SU-DHL-6 (cell line): ENCODE measurements around the gene SHD.

ENCODE experiments used
- H2AFZ ChIP-seq: fragments of 200-600 bp; sonication (generic); 2 replicates; pipeline ENCODE4 v1.6.1; 2014; ENCODE audit warnings: low read depth, mild to moderate bottlenecking, moderate library complexity, mixed read lengths, antibody characterized with exemption, low read length; ENCODE audit not compliant: severe bottlenecking
- H3F3A ChIP-seq: fragments of 200-600 bp; shearing (Covaris generic); 2 replicates; pipeline ENCODE4 v1.6.0; 2016; ENCODE audit warnings: antibody characterized with exemption, mild to moderate bottlenecking; ENCODE audit not compliant: insufficient read depth
- H3K27ac ChIP-seq: fragments of 200-600 bp; sonication (generic); 2 replicates; pipeline ENCODE4 v1.5.1; 2016; ENCODE audit warnings: low read depth, mild to moderate bottlenecking, low read length, moderate library complexity, mixed read lengths
- H3K27me3 ChIP-seq: fragments of 200-600 bp; sonication (generic), shearing (Covaris generic); 2 replicates; pipeline ENCODE4 v1.6.0; 2014; ENCODE audit warnings: mild to moderate bottlenecking, low read length
- H3K36me3 ChIP-seq: fragments of 200-600 bp; sonication (generic); 2 replicates; pipeline ENCODE4 v1.6.1; 2014; ENCODE audit warnings: mild to moderate bottlenecking, low read length, mixed read lengths
- H3K4me2 ChIP-seq: fragments of 300-600, 200-600 bp; shearing (Covaris generic), sonication (generic); 2 replicates; pipeline ENCODE4 v1.6.0; 2014; ENCODE audit warnings: low read length, low read depth, mild to moderate bottlenecking; ENCODE audit not compliant: poor library complexity, severe bottlenecking
- H3K4me3 ChIP-seq: fragments of 200-600 bp; sonication (generic); 2 replicates; pipeline ENCODE4 v1.5.1; 2014; ENCODE audit warnings: antibody characterized with exemption, low read length, mild to moderate bottlenecking, mixed read lengths; ENCODE audit not compliant: insufficient read depth, poor library complexity, severe bottlenecking
- H3K79me2 ChIP-seq: fragments of 200-600 bp; sonication (generic); 2 replicates; pipeline ENCODE4 v1.6.1; 2014; ENCODE audit warnings: mild to moderate bottlenecking, low read length, moderate library complexity; ENCODE audit not compliant: insufficient read depth
- H3K9ac ChIP-seq: fragments of 200-600 bp; sonication (generic); 2 replicates; pipeline ENCODE4 v1.7.0; 2014; ENCODE audit warnings: mild to moderate bottlenecking, low read length
- H3K9me2 ChIP-seq: fragments of 200-600 bp; sonication (generic); replicated peaks from 2 replicates; pipeline ENCODE4 v1.6.1; 2014; ENCODE audit warnings: low read length; ENCODE audit not compliant: insufficient read depth
- H3K9me3 ChIP-seq: fragments of 200-600 bp; sonication (generic); 2 replicates; pipeline ENCODE4 v1.6.1; 2014; ENCODE audit warnings: low read length, mixed read lengths; ENCODE audit not compliant: insufficient read depth
- H4K20me1 ChIP-seq: fragments of 200-600 bp; sonication (generic); 2 replicates; pipeline ENCODE4 v1.6.1; 2014; ENCODE audit warnings: low read depth, mild to moderate bottlenecking, antibody characterized with exemption, low read length, moderate library complexity, mixed read lengths
- EZH2phosphoT487 ChIP-seq: fragments of 200-600 bp; sonication (generic), shearing (Covaris generic); conservative IDR thresholded peaks from 2 replicates; pipeline ENCODE4 v1.6.1; 2018; ENCODE audit warnings: mild to moderate bottlenecking, antibody characterized with exemption, low read length, moderate library complexity, mixed read lengths
- TF ChIP-seq, protein P1 (sequence below): fragments of 200-600 bp; sonication (generic); IDR thresholded peaks from one replicate; pipeline ENCODE4 v1.5.1; 2017; ENCODE audit warnings: antibody characterized with exemption, mild to moderate bottlenecking, low read length, moderate library complexity; ENCODE audit not compliant: insufficient read depth, poor library complexity, severe bottlenecking

Gene SHD

DNA sequence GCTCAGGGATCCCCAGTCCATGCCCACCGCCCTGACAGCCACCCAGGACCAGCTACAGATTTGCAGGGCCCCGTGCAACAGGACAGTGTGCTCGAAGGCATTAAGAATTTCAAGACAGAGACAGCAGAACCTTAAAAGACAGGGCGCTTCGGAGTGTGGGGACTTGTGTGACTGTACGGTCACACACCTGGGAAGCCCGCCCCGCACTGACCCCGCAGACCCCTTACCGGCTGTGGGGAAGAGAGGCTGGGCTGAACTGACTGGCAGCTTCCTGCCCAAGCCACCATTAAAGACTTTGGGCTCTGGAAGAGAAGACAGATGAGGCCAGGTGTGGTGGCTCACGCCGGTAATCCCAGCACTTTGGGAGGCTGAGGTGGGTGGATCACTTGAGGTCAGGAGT is 45.2 kb downstream of the SHD start:
- H3K4me3 ChIP-seq, result no peak overlapping the region
- TF ChIP-seq, protein P1, sequence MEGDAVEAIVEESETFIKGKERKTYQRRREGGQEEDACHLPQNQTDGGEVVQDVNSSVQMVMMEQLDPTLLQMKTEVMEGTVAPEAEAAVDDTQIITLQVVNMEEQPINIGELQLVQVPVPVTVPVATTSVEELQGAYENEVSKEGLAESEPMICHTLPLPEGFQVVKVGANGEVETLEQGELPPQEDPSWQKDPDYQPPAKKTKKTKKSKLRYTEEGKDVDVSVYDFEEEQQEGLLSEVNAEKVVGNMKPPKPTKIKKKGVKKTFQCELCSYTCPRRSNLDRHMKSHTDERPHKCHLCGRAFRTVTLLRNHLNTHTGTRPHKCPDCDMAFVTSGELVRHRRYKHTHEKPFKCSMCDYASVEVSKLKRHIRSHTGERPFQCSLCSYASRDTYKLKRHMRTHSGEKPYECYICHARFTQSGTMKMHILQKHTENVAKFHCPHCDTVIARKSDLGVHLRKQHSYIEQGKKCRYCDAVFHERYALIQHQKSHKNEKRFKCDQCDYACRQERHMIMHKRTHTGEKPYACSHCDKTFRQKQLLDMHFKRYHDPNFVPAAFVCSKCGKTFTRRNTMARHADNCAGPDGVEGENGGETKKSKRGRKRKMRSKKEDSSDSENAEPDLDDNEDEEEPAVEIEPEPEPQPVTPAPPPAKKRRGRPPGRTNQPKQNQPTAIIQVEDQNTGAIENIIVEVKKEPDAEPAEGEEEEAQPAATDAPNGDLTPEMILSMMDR, result no peak
- no peak for TF ChIP-seq EZH2phosphoT487
- no peaks in the 10 kb centered on the region for H4K20me1 ChIP-seq
- H3K79me2 ChIP-seq, result no peaks in the 10 kb centered on the region
- H3K4me2 ChIP-seq, result no peak overlapping the region
- no peaks in the 10 kb centered on the region for H3K27me3 ChIP-seq
- H3K9me3 ChIP-seq, result 0 out of 2 replicates have a peak, but pooled peaks cover 4% of the 10 kb centered on the region
- H3F3A ChIP-seq, result no peaks in the 10 kb centered on the region
- no peak overlapping the region for H3K9ac ChIP-seq
- no peaks in the 10 kb centered on the region for H3K9me2 ChIP-seq
- no peak overlapping the region for H3K27ac ChIP-seq
- H3K36me3 ChIP-seq, result no peaks in the 10 kb centered on the region
- H2AFZ ChIP-seq, result no peak overlapping the region

DNA sequence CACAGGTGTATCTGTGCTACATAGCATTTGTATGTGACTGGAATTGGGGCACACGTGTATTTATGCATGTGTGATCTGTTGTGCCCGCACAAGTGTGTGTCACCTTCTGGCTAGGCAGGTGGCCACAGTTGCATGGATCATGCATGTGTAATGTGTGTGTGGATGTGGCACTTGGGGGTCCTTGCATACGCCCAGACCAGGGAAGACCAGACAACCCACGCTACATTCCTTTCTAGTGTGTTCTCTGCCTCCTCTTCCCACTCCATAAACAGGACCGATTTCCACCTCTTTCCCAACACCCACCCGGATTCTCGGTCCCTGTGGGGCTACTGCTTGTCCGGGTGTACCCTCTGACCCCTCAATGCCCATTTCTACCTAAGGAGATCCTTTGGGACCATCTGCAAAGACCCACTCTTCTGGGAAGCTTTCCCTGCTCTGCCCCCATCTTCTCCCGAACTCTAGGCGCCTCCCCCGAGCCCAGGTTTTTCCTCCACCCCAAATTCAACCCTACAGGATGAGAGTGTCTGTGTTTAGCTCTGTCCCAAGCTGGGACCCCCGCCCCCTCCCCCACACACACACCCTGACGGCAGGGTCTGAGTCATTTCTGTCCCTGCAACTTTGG is 47.3 kb downstream of the SHD start:
- H3K9me3 ChIP-seq, result no peaks in the 10 kb centered on the region
- H3K79me2 ChIP-seq, result no peaks in the 10 kb centered on the region
- no peak overlapping the region for H3K9ac ChIP-seq
- H3K4me3 ChIP-seq, result no peak overlapping the region
- no peaks in the 10 kb centered on the region for H3K27me3 ChIP-seq
- H3K27ac ChIP-seq, result no peak overlapping the region
- no peaks in the 10 kb centered on the region for H4K20me1 ChIP-seq
- H3K36me3 ChIP-seq, result no peaks in the 10 kb centered on the region
- no peak for TF ChIP-seq EZH2phosphoT487
- TF ChIP-seq, protein P1, result no peak
- H2AFZ ChIP-seq, result no peak overlapping the region
- H3K9me2 ChIP-seq, result no peaks in the 10 kb centered on the region
- H3F3A ChIP-seq, result no peaks in the 10 kb centered on the region
- no peak overlapping the region for H3K4me2 ChIP-seq

DNA sequence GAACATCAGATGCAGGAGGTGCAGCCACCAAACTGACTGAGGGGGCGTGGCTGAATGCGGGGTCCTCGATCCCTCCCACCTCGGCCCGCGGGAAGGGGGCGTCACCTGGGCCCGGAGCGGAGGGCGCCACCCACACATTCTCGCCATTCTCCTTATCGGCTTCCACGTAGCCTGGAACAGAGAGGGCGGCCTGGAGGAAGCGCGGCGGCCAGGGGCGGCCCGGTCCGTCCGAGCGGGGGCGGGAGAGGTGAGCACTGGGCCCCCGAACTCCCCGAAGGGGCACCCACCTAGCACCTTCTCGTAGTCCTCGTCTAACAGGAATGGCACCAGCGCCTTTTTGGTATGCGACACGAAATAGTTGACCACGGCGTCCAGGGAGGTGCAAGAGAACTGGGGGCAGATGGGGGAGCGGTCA is 47.8 kb downstream of the SHD start:
- Histone ChIP-seq H3K9ac (no peak overlapping the region), H3K4me2 (no peak overlapping the region), H3K36me3 (no peaks in the 10 kb centered on the region), H3K4me3 (no peak overlapping the region), H3K27ac (no peak overlapping the region), H2AFZ (no peak overlapping the region), H4K20me1 (no peaks in the 10 kb centered on the region), H3K9me3 (no peaks in the 10 kb centered on the region), H3K27me3 (no peaks in the 10 kb centered on the region), H3K9me2 (no peaks in the 10 kb centered on the region), H3F3A (no peaks in the 10 kb centered on the region), H3K79me2 (no peaks in the 10 kb centered on the region)
- TF ChIP-seq EZH2phosphoT487, result no peak
- TF ChIP-seq, protein P1, result no peak
